ENCODE data around the gene CTXND2. TPM values are rescaled to one million over a fixed set of nuclear protein-coding genes. Genes with fewer than 3 reads are reported as not detected.
"Not testable (repeated sequence)": the region's sequence is repeated elsewhere in the genome, so short reads cannot be mapped to it uniquely, and the experiment has no call there.

Gene CTXND2
- 1 to 10 TPM in 1 of 2 donors, under 1 TPM in 1; 0.31 to 1.0 TPM for total RNA-seq
- 0.26 TPM for polyA plus RNA-seq (ENCODE audit: insufficient read depth, low read depth, low replicate concordance)
- long read RNA-seq, donor 1, result 0 reads
- long read RNA-seq, donor 2, result 0 reads

GRCh38 chr1:150887018-150887417 is at the start of gene CTXND2:
TSS of gene CTXND2 (plus strand) at chr1:150887136. CDS start at chr1:150912315, 25,179 bp downstream.
- TF ChIP-seq CTCF (IDR thresholded peaks at IDR 0.05) (no peak), POLR2A (IDR thresholded peaks at IDR 0.05) (no peak)
- no peaks in the 10 kb centered on the region for H3K36me3 ChIP-seq (ENCODE audit: low read depth, missing control alignments)
- 31 to 35% methylated on average over 3 of the region's 3 CpGs for WGBS, 2 donors
- DNase-seq, result peak; percentile 88
- no peak within 1 kb of the TSS for H3K27ac ChIP-seq
- H3K4me1 ChIP-seq, result peaks cover 4% of the 10 kb centered on the region
- no peak within 1 kb of the TSS for H3K4me3 ChIP-seq
- intact Hi-C loops (cut with DNase I; ENCODE audit: low total_unique reads), result no loop called here
- no peaks in the 10 kb centered on the region for H3K9me3 ChIP-seq
- no peaks in the 10 kb centered on the region for H3K27me3 ChIP-seq

GRCh38 chr1:150840850-150841249 is 46.1 kb upstream of the CTXND2 start:
- DNase-seq; H3K36me3 ChIP-seq (ENCODE audit: low read depth, missing control alignments); intact Hi-C loops (cut with DNase I; ENCODE audit: low total_unique reads); H3K27me3 ChIP-seq; H3K4me3 ChIP-seq; H3K9me3 ChIP-seq: not testable (repeated sequence)
- WGBS, 2 donors, result 66 to 69% methylated on average over 10 to 11 of the region's 11 CpGs
- Histone ChIP-seq H3K27ac (peak overlapping the region in 1 of 2 donors; percentile 26), H3K4me1 (peaks cover 25% of the 10 kb centered on the region)

- peak overlapping the region in 1 of 2 donors; percentile 26 for H3K27ac ChIP-seq
- no peaks in the 10 kb centered on the region for H3K36me3 ChIP-seq (ENCODE audit: low read depth, missing control alignments)
- WGBS, 2 donors, result 87 to 91% methylated on average over 3 of the region's 3 CpGs
- no peak overlapping the region for H3K4me3 ChIP-seq
- H3K9me3 ChIP-seq, result no peaks in the 10 kb centered on the region
- TF ChIP-seq CTCF (IDR thresholded peaks at IDR 0.05) (no peak), POLR2A (IDR thresholded peaks at IDR 0.05) (no peak)
- no peaks in the 10 kb centered on the region for H3K27me3 ChIP-seq
- intact Hi-C loops (cut with DNase I; ENCODE audit: low total_unique reads), result no loop called here
- peaks cover 17% of the 10 kb centered on the region for H3K4me1 ChIP-seq
- no peak for DNase-seq
These were observed 45.3 kb upstream of the CTXND2 start for GRCh38 chr1:150841626-150842025.

- no peaks in the 10 kb centered on the region for H3K36me3 ChIP-seq (ENCODE audit: low read depth, missing control alignments)
- H3K27ac ChIP-seq, result peak overlapping the region in 1 of 2 donors; percentile 26
- peaks cover 17% of the 10 kb centered on the region for H3K4me1 ChIP-seq
- H3K27me3 ChIP-seq, result no peaks in the 10 kb centered on the region
- 44 to 58% methylated on average over 2 of the region's 2 CpGs for WGBS, 2 donors
- TF ChIP-seq CTCF (IDR thresholded peaks at IDR 0.05), result no peak
- TF ChIP-seq POLR2A (IDR thresholded peaks at IDR 0.05), result no peak
- no peak overlapping the region for H3K4me3 ChIP-seq
- DNase-seq, result no peak
- intact Hi-C loops (cut with DNase I; ENCODE audit: low total_unique reads), result no loop called here
- H3K9me3 ChIP-seq, result no peaks in the 10 kb centered on the region
These were observed 44.6 kb upstream of the CTXND2 start for GRCh38 chr1:150842343-150842742.

- H3K36me3 ChIP-seq (ENCODE audit: low read depth, missing control alignments), result no peaks in the 10 kb centered on the region
- no peak overlapping the region for H3K4me3 ChIP-seq
- intact Hi-C loops (cut with DNase I; ENCODE audit: low total_unique reads), result no loop called here
- no peak overlapping the region for H3K27ac ChIP-seq
- peaks cover 23% of the 10 kb centered on the region for H3K4me1 ChIP-seq
- 81 to 83% methylated on average over 2 of the region's 2 CpGs for WGBS, 2 donors
- H3K9me3 ChIP-seq, result no peaks in the 10 kb centered on the region
- no peak for TF ChIP-seq POLR2A (IDR thresholded peaks at IDR 0.05)
- TF ChIP-seq CTCF (IDR thresholded peaks at IDR 0.05), result no peak
- DNase-seq, result no peak
- H3K27me3 ChIP-seq, result no peaks in the 10 kb centered on the region
These were observed 44.0 kb upstream of the CTXND2 start for GRCh38 chr1:150842964-150843363.
